ENCODE results near the gene CTDSPL.

DNA sequence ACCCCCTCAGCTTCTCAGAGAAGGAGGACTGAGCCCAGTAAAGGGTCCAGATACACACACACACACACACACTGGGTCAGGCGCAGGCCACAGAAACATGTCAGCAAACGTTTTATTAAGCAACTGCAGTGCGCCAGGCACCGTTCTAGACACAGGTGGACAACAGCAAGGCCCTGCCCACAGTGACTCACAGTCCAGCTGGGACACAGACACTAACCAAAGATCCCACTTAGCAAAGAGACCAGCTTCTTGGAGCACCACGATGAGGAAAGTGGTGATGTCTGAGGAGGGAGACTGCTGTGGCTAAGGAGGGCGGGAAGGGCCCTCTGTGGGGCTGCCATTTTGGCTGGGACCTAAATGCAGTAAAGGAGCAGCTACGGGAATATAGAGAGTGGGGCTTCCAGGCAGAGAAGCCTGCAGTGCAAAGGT, 126.1 kb downstream of the CTDSPL start:
- TF ChIP-seq, protein P1, sequence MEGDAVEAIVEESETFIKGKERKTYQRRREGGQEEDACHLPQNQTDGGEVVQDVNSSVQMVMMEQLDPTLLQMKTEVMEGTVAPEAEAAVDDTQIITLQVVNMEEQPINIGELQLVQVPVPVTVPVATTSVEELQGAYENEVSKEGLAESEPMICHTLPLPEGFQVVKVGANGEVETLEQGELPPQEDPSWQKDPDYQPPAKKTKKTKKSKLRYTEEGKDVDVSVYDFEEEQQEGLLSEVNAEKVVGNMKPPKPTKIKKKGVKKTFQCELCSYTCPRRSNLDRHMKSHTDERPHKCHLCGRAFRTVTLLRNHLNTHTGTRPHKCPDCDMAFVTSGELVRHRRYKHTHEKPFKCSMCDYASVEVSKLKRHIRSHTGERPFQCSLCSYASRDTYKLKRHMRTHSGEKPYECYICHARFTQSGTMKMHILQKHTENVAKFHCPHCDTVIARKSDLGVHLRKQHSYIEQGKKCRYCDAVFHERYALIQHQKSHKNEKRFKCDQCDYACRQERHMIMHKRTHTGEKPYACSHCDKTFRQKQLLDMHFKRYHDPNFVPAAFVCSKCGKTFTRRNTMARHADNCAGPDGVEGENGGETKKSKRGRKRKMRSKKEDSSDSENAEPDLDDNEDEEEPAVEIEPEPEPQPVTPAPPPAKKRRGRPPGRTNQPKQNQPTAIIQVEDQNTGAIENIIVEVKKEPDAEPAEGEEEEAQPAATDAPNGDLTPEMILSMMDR (IDR thresholded peaks at IDR 0.05), result no peak
- TF ChIP-seq POLR2A (IDR thresholded peaks at IDR 0.05), result no peak

Data from prostate gland (tissue), 2 donors.